Embryonic facial prominence (tissue), 1 donor: ENCODE data around the gene SANBR.
"Not testable (repeated sequence)": the region's sequence is repeated elsewhere in the genome, so short reads cannot be mapped to it uniquely, and the experiment has no call there.

Experiments used
- DNase-seq: peaks from one replicate; pipeline ENCODE4 v3.0.0-alpha.2; 2016; ENCODE audit errors: extremely low spot score

The SANBR gene

GRCh38 chr2:61065714-61066709, at the start of gene SANBR:
Gene SANBR, plus strand, starts transcription at chr2:61065871. Its CDS starts 4,480 bp downstream, at chr2:61070351.
- peak; percentile 61 for DNase-seq

- DNase-seq, result no peak
These were observed 49.7 kb upstream of the SANBR start for GRCh38 chr2:61015976-61016375.

GRCh38 chr2:61016392-61017002, 49.2 kb upstream of the SANBR start:
- DNase-seq, result no peak

GRCh38 chr2:61017003-61017555, 48.6 kb upstream of the SANBR start:
- peak; percentile 42 for DNase-seq

- peak; percentile 59 for DNase-seq
These were observed 47.9 kb upstream of the SANBR start, which contains the start of the genes PEX13 and PUS10 for GRCh38 chr2:61017556-61018317. Gene PEX13, plus strand, starts transcription at chr2:61017720. Its CDS starts 40 bp downstream, at chr2:61017760. Gene PUS10, minus strand, starts transcription at chr2:61018255. Its CDS starts 6,365 bp downstream, at chr2:61011890.

GRCh38 chr2:61018318-61018755, 47.3 kb upstream of the SANBR start:
- no peak for DNase-seq

- no peak for DNase-seq
These were observed 46.9 kb upstream of the SANBR start for GRCh38 chr2:61018798-61019197.

- no peak for DNase-seq
These were observed 44.4 kb upstream of the SANBR start for GRCh38 chr2:61021228-61021660.

- DNase-seq, result no peak
These were observed 42.0 kb upstream of the SANBR start for GRCh38 chr2:61023670-61024069.

- no peak for DNase-seq
These were observed 36.1 kb upstream of the SANBR start for GRCh38 chr2:61029533-61029932.

GRCh38 chr2:61034592-61034991, 31.1 kb upstream of the SANBR start:
- not testable (repeated sequence) for DNase-seq

GRCh38 chr2:61036643-61037042, 29.0 kb upstream of the SANBR start:
- DNase-seq, result not testable (repeated sequence)

- no peak for DNase-seq
These were observed 22.9 kb upstream of the SANBR start for GRCh38 chr2:61042807-61043206.

- DNase-seq, result no peak
These were observed 21.0 kb upstream of the SANBR start for GRCh38 chr2:61044636-61045035.

- no peak for DNase-seq
These were observed 20.4 kb upstream of the SANBR start for GRCh38 chr2:61045226-61045625.

GRCh38 chr2:61045999-61046398, 19.7 kb upstream of the SANBR start:
- no peak for DNase-seq

GRCh38 chr2:61055557-61055956, 10.1 kb upstream of the SANBR start:
- DNase-seq, result no peak

GRCh38 chr2:61057562-61057961, 8.1 kb upstream of the SANBR start:
- no peak for DNase-seq

- DNase-seq, result no peak
These were observed 6.3 kb upstream of the SANBR start for GRCh38 chr2:61059382-61059781.

GRCh38 chr2:61074100-61074499, 8.4 kb downstream of the SANBR start:
- no peak for DNase-seq

- DNase-seq, result no peak
These were observed 20.2 kb downstream of the SANBR start for GRCh38 chr2:61085883-61086282.
